GM10847 (cell line): ENCODE measurements around the gene RASSF10.

Source experiments
- POLR2A ChIP-seq: IDR thresholded peaks from 2 replicates; pipeline ENCODE4 v1.6.1; 2011; ENCODE audit not compliant: insufficient read length; ENCODE audit errors: extremely low read depth

The RASSF10 gene

DNA sequence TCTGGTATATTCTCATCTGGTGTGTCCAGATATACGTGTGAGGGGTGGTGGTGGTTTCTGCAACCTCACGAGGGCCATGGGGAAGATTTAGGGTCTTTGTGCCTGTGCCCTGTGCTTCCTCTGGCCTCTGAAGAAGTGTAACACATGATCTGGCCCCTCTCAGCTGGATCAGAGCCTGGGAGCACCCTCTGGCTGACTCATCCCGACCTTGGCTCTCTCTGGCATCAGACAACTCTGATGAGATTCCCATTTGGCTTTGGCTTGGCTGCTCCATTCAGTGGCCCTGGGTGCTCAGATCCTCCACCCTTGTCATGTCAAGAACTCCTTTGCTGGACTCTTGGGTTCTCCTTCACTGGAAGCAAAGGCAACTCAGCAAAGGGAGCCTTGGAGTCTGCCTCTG, 45.2 kb downstream of the RASSF10 start:
- no peak for TF ChIP-seq POLR2A

DNA sequence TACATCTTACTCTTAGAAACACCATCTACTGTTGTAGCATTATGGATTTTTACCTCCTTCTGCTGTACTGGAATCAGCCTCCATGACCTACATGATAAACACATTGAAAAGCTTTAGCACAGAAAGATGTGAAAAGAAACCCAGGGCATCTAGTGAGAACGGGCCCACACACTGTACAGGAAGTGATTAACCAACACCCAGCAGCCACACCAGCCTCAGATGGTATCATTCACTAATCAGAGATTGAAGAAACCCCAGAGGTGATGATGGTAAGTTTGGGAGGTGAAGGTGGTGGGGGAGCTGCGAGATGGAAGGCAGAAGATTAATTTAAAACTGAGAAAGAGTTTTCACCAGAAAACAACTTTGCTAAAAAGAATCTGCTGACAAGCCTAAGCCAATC, 46.1 kb downstream of the RASSF10 start:
- no peak for TF ChIP-seq POLR2A

DNA sequence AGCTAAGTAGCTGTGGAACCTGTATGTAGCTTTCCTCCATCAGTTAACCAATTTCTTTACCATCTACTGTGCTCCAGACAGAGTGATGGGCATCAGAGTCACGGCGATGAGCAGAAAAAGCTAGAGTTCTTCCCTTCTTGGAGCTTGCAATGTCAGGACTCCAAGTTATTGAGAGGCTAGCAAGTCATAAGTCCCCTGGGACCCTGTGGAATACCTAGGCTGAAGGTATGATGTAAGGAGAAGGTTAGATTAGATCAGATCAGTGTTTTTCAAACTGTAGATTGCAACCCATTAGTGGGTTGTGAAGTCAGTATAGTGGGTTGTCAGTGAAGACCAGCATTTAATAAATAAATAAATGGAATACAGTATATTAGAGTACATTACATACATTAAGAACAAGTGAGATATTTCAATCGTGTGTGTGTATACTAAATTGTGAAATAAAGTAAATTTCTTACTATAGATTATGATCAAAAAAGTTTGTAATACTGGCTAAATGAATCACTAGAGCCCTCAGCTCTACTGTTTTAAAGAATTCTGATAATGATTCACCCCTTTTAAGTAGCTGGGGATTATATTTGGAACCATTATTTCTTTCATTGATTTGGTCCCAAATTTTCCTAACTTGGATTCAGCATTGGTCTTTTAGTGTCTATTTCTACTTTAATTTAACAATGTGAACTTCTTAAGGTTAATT, 52.3 kb downstream of the RASSF10 start:
- no peak for TF ChIP-seq POLR2A
